ENCODE measurements around the gene DCDC2B.
"Not testable (repeated sequence)": the region's sequence is repeated elsewhere in the genome, so short reads cannot be mapped to it uniquely, and the experiment has no call there.

Gene DCDC2B

DNA sequence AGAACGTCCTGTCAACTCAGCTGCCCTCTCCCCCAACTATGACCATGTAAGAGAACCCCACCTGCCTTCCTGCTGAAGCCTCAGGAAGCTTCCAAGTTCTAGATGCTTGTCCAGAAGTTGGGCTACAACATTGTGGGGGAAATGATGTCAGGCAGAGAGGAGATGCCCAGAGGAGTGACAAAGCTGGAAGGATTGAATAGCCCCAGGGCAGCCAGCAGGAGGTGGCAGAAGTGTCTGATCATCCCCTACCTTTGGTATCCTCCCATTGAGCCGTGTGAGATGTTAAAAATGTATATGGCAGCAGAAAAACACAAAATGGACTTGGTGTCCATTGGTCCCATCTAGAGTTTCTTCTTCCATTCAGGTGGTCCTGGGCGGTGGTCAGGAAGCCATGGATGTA lies 19.9 kb downstream of the DCDC2B start:
- DNase-seq: no peak

DNA sequence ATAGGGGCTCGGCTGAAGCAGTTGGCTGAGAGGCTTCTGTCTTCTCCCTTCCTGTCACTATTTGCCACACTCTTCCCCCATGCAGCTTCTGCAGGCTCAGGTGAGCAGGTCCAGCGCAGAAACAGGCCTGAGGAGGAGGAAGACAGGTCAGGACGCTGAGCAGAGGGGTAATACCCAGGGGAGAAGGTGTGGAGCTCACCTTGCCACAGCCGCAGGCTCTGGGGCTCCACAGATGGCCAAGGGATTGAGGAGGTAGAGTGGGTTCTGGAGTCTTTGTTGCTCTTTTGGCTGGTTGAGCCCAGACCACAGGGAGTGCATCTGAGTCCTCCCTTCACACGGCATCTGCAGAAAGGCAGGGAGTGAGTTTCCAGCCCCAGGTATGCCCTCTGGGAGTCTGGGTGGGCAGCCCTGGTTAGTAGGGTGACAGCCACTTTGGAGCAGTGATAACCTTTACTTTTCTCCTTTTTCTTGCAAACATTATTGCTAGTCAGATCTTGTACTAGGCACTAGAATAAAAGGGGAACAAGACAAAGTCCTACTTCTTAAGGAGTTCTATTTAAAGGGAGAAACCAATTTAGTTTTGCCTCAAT lies 23.0 kb downstream of the DCDC2B start:
- DNase-seq: no peak

DNA sequence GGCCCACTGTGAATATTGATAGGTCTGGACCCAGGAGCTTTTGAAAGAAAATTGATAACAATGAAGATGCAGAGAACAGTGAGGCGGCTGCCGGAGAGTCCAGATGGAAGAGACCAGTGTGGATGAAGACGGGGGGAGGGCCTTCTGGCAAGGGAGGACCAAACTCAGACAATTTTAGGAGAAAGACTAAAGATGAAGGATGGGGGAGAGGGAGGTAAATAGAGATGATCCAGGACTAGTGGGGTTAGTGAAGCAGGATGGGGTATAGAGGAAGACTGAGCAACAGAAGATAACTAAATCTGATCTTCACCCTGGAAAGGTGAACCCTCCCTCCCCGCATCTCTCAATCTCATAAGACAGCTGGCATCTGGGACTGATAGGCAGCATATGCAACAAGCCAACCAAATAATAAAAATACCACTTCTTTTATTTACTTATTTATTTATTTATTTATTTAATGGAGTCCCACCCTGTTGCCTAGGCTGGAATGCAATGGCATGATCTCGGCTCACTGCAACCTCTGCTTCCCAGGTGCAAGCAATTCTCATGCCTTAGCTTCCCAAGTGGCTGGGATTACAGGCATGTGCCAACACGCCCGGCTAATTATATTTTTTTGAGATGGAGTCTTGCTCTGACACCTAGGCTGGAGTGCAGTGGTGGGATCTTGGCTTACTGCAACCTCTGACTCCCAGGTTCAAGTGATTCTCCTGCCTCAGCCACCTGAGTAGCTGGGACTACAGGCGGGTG lies 23.8 kb downstream of the DCDC2B start:
- DNase-seq: no peak

DNA sequence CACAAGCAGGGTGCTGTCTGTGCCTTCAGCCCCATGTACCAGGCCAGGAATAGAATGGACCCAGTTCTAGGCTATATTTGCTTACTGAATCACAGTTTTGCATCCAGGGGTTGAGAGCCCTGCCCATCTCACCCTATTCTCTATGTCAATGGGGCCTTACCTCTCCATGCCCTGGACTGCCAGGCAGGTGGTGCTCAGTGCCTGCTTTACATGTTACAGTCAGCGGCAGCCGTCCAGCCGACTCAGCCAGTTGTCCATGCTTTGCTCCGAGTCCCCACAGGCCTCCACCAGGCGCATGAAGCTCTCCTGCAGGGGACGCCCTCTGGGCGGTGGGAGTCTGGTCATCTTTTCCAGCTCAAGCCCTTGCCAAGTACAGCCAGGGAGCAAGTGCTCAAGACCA lies 25.9 kb downstream of the DCDC2B start:
- DNase-seq: no peak

DNA sequence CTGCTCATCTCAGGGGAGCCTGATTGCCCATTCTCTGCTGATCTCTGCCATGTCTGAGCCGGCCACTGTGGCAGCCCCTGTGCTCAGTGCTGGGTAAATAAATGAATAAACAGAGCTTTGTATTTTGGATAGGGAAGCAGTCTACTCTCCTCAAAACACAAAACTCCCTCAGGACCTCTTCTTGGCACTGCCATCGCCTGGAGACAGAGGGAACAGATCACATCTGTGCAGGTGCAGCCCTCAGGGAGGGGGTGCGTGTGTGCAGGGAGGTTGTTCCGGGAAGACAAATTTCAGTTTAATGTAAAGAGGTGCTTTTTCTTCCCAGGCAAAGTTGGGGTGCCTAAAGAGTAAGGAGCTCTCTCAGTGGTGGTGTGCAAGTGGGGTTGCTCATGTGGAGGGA lies 30.4 kb downstream of the DCDC2B start:
- DNase-seq: no peak

DNA sequence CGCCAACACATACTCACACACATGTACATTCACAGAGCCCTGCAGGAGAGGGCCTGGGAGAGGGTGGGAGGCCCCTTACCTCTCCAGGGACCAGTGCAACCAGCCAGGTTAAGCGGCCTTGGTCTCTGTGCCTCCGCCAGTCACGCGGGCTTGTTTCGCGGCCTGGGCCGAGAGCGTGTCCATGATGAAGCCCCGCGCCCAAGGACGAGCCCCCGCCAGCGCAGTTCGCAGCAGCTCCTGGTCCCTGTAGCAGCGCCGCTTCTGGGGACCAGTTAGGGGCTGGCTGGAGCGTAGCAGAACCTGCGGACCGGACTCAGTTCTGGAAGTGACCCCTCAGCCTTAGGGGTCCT lies 30.9 kb downstream of the DCDC2B start:
- no peak for DNase-seq

DNA sequence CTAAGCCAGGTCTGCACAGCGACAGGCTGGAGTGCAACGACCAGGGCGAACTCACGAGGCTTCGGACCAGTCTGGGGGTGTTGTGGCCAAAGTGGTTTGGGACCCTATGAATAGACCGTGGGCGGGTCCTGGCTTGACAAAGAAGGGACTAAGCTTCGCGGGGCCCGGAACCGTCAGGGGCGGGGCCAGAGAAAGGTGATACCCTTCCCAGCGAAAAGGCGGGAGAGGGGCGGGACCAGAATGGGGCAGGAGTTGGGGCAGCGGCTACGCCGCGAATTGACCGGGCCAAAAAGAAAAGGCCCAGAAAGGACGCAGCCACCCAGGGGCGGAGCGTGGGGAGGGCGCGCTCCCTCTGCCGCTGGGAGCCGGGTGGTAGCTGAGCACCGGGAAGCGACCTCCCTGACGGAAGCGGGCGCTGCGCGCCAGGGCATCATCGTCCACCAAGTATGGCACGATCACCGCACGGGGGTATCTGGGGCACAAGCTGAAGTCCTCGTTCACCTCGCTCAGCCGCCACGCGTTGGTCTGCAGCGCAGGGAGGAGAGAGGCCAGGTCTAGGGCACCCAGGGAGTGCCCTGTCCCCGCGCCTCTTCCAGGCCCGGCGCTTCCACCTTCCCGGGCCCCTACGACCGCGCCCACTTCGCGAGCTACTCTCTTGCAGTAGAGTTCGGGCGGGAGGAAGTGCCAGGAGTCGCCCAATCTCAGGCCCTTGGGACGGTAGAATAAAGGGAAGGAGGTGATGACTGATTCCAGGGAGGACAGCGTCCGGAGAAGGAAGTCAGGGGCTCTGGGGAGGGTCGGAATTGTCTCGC lies 31.5 kb downstream of the DCDC2B start:
- DNase-seq: no peak

DNA sequence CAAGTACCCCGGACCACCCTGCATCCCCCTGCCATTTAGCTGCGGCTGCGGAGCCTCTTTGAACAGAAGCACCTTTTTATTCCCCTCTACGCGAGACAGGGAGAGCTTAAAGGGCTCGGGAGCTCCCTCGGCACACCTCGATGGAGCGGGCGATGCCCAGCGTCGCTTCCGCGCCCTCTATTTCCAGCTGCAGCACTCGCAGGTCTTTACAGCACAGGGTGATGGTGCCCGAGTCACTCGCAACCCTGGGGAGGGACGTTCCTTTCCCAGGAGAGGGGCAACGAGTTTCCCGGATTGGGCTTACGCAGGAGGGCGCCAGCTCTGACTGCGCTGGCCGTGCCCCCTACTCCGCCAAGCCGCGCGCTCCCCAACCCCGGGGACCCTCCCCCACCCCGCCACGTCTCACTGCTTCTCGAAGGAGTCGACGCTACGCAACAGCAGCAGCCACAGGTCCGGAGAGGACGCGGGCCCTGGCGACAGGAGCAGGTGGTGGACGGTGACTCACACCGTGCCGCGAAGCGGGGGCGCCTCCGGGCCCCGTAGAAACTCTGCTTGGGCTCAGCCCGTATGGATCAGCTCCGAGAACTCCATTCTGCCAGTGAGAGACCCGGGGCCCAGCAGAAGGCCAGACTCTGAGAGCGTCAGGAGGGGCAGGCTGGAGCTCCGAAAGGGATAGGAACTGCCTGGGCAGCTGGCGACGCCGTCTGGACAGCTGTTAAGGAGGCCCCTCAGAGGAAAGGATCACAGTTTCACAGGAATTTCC lies 32.3 kb downstream of the DCDC2B start:
- no peak for DNase-seq

DNA sequence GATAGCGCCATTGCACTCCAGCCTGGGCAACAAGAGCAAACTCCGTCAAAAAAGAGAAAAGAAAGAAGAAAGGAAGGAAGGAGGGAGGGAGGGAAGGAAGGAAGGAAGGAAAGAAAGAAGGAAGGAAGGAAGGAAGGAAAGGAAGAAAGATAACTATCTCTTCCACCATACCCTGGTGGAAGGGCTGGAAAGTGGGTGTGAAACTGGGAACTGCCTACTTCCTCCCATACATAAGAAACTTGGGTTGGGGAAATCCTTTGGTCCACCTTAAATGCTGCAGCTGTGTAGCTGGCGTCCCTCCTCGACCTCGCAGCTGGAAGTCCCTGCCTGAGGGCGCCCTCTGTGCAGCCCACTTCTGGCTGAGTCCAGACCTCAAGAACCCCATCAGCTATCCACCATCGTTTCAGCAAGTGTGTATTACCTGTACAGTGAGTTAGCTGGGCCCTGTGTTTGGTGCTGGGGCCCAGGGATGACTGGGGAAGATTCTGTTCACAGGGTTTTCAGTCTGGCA lies 33.5 kb downstream of the DCDC2B start:
- DNase-seq: no peak

DNA sequence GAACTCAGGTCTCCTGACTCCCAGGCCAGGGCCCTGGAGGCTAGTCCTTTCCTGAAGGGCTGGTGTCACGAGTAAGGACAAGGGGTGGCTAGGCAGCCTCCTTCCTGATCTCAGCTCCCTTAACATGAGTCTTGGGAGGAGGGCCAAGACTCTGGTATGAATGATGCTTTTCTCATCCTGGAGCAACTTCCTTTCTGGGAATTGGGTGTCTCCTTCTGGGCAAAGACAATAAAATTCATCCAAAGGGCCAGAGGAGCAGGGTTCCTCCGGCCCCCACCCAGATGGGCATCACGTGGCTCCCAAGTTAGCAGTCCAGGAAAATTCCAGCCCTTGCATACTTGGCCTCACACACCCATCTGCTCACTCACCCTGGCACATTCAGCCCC lies 38.0 kb downstream of the DCDC2B start, which contains the start of gene FAM167B:
Gene FAM167B, plus strand, starts transcription at position 335 of the 386 bp plus-strand sequence. CDS start 200 bp downstream, outside the sequence.
- no peak for DNase-seq

DNA sequence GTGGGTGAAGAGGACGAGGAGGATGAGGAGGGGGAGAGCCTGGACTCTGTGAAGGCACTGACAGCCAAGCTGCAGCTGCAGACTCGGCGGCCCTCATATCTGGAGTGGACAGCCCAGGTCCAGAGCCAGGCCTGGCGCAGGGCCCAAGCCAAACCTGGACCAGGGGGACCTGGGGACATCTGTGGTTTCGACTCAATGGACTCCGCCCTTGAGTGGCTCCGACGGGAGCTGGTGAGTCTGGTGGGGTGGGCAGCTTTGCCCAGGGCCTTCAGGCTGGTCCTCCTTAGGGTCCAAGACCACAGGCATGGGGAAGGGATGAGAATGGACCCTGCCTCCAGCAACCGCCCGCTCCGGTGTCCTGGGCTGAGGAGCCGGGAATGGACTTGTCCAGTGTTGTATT lies 38.6 kb downstream of the DCDC2B start:
- no peak for DNase-seq

DNA sequence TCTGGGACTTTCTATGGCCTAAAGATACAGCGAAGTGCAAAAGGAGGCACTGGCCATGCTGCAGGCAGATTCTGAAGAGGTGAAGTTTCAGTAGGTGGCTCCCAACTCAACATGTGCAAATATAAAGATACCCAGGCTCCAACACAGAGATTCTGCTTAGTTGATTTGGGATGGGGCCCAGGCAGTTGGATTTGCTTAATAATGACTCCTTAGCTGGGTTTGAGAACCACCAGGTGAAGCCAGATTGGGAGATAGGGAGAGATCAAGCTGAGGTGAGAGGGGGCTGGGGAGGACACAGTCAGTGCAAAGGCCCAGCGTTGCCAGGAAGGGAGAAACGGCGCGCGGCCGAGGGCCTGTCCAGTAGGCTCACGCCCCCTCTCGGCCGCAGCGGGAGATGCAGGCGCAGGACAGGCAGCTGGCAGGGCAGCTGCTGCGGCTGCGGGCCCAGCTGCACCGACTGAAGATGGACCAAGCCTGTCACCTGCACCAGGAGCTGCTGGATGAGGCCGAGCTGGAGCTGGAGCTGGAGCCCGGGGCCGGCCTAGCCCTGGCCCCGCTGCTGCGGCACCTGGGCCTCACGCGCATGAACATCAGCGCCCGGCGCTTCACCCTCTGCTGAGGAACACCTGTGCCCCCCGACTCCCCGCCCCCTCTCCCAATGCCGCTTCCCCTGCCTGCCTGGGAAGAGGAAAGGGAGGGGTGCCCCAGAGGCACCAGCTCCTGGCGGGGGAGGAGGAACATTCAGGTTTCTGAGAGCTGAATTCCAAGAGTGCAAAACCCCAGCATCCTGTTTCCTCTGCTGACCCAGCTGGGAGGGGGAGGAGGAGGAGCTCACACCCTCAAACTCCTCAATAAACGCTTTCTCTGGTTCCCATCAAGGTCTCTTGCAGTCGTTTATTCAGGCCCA lies 39.3 kb downstream of the DCDC2B start:
- DNase-seq: peak; percentile 64

DNA sequence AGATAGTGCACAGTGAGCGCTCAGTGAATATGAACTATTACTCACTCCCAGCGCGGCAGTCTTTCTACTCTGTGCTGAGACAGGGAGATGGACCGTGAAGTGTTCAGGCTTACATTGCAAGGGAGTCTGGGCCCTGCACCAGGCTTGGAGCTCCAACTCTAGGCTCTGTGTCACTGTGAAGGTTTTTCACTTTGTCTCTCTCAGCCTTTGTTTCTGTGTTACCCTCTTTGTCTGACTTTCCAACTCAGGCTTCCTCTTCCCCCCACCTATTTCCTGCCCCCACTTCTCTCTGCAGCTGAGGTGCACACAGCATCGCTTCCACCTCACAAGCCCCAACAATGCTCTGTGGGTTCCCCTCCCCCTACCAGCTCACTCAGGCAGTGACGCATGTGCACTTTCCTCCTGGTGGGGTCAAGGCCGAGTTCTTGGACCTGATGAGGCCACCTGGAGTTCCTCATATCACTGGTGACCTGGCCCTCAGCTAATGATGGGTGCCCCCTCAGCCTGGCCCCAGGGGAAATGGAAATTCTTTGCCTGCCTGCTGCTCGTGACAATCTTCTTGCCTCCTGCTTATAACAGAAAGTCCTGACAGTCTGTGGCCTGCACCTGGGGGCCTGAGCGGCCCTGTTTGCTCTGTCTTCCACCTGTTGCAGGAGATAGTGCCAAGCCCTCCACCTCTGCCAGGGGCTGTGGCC lies 41.1 kb downstream of the DCDC2B start:
- peak; percentile 69 for DNase-seq

DNA sequence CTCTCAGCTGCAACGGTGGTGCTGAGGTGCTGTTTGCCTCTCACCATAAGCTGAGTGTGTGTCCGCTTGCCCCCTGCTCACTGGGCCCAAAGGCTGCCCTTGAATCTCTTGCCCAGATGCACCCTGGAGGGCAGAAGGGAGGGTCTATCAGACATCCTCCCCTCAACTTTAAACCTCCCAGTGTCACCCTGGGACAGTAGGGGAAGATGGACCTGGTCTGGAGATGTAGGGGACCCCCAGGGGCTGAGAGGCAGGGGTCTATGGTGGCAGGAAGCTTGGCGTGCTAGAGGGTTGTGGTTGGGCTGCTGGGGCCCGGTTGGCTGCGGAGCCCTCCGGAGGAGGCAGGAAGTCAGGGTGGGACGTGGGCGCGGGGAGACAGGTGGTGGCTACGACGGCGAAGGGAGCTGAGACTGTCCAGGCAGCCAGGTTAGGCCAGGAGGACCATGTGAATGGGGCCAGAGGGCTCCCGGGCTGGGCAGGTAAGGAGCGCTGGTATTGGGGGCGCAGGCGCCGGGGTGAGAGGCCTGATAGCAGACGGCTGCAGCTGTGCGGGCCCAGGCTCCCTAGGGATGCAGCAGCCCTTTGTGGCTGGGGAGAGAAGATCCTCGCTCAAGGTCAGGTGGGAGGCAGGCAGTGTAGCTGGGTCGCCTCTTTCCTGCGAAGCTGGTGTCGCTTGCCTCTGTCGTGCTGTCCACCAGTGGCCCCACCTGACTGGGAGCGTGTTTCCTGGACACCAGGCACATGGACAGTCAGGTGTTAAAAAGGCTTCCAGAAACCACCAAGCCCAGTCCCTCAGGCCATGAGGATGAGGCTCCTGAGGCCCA lies 42.2 kb downstream of the DCDC2B start, which contains the start of gene LCK:
Gene LCK, plus strand, starts transcription at position 373 of the 824 bp plus-strand sequence. CDS start 23,065 bp downstream, outside the sequence.
- DNase-seq: peak; percentile 46

DNA sequence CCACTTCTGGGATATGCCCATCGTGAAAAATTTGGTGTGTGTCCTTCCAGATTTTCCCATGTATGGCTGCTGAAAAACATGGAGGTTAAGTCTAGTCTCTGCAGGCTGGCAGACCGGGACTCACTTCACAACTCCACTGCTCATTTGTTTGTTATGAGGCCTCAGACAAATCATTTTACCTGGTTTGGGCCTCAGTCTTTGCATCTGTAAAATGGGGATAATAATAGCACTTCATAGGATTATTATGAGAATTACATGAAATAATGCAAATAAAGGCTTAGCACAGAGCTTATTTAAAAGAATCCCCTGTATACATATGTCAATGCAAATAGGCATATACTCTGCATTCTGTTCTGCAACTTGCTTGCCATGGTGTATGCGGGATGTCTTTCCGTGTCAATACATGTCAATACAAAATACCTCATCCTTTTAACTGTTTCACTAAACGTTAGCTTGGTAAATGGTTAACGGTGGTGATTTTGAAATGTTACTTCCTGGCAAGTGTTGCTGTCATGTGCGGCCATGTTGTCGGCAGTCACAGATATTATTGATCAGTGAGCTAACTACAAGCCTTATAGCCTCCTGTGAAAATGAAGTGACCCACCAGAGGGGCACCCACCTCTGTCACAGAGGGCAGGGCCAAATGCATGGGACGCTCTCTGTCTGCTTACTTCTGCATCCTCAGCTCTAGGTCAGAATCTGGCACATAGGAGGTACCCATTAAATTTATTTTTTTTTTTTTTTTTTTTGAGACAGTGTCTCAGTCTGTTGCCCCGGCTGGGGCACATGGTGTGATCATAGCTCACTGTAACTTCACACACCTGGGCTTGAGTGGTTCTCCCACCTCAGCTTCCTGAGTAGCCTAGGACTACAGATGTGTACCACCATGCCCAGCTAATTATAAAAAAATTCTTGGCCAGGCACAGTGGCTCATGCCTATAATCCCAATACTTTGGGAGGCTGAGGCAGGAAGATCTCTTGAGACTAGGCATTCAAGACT lies 46.5 kb downstream of the DCDC2B start:
- no peak for DNase-seq

DNA sequence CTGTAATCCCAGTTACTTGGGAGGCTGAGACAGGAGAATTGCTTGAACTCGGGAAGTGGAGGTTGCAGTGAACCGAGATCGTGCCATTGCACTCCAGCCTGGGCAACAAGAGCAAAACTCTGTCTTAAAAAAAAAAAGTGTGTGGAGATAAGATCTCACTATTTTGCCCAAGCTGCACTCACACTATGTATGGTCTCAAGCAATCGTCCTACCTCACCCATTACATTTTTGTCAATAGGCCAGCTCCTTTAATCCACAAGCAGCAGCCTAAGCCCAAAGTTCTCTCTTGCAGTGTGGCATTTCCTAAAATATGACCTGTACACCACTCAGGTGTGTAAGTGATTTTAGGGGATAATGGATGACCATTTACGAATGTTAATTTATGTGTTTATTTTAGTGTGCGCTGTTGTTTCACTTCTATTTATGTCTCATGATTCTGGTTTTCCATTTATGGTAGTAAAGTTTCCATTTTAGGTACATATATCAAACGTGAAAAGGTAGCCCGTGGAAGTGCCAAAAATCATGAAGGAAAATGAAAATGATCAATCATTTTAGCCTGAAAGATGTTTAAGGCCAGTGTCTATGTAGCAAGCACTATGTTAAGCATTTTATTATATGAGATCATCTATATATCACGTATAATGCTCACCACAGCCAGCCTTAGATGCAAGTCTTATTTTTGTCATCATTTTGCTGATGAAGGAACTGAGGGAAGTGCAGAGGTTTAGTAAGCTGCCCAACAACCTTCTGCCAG lies 47.8 kb downstream of the DCDC2B start:
- no peak for DNase-seq

DNA sequence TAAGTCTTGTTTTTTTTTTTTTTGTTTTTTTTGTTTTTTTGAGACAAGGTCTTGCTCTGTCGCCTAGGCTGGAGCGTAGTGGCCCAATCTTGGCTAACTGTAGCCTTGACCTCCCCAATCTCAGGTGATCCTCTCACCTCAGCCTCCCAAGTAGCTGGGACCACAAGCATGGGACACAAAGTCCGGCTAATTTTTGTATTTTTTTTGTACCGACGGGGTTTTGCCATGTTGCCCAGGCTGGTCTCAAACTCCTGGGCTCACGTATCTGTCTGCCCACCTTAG lies 48.3 kb downstream of the DCDC2B start:
- DNase-seq: no peak

DNA sequence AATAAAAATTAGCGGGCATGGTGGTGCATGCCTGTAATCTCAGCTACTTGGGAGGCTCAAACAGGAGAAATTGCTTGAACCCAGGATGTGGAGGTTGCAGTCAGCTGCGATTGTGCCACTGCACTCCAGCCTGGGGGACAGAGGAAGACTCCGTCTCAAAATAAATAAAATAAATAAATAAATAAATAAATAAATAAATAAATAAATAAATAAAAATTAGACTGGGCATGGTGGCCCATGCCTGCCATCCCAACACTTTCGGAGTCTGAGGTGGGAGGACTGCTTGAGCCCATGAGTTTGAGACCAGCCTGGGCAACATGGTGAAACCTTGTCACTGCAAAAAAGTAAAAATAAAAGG lies 54.3 kb downstream of the DCDC2B start:
- DNase-seq: not testable (repeated sequence)
